DOHH2 (cell line): ENCODE results near the gene ARHGEF16.

Experiments used
- H3F3A ChIP-seq: fragments of 200-600 bp; sonication (generic), shearing (Covaris generic); 2 replicates; pipeline ENCODE4 v1.6.0; 2016; ENCODE audit warnings: antibody characterized with exemption, mild to moderate bottlenecking; ENCODE audit not compliant: control insufficient read depth, insufficient read depth
- H3K27ac ChIP-seq: fragments of 200-600 bp; sonication (generic); 2 replicates; pipeline ENCODE4 v1.5.1; 2014; ENCODE audit warnings: low read depth, mild to moderate bottlenecking, low read length, moderate library complexity
- H3K27me3 ChIP-seq: fragments of 200-600 bp; sonication (generic); 2 replicates; pipeline ENCODE4 v1.6.1; 2014; ENCODE audit warnings: mild to moderate bottlenecking, low read length, mixed read lengths; ENCODE audit not compliant: control insufficient read depth
- H3K36me3 ChIP-seq: fragments of 200-600 bp; sonication (generic); 2 replicates; pipeline ENCODE4 v1.6.1; 2014; ENCODE audit warnings: mild to moderate bottlenecking, low read length, moderate library complexity, mixed read lengths; ENCODE audit not compliant: control insufficient read depth
- H3K4me1 ChIP-seq: fragments of 200-600 bp; sonication (generic); 2 replicates; pipeline ENCODE4 v1.6.1; 2014; ENCODE audit warnings: mild to moderate bottlenecking, low read length, mixed read lengths; ENCODE audit not compliant: control insufficient read depth
- H3K4me2 ChIP-seq: fragments of 200-600 bp; sonication (generic); 2 replicates; pipeline ENCODE4 v1.6.0; 2014; ENCODE audit warnings: mild to moderate bottlenecking, low read length, moderate library complexity
- H3K4me3 ChIP-seq: fragments of 200-600 bp; sonication (generic); 2 replicates; pipeline ENCODE4 v1.5.1; 2014; ENCODE audit warnings: mild to moderate bottlenecking, low read length, mixed read lengths
- H3K79me2 ChIP-seq: fragments of 200-600 bp; sonication (generic); 2 replicates; pipeline ENCODE4 v1.6.1; 2014; ENCODE audit warnings: mild to moderate bottlenecking, low read length, mixed read lengths; ENCODE audit not compliant: control insufficient read depth
- H3K9me2 ChIP-seq: fragments of 200-600 bp; sonication (generic); replicated peaks from 2 replicates; pipeline ENCODE4 v1.6.1; 2014; ENCODE audit warnings: mild to moderate bottlenecking, low read length, mixed read lengths; ENCODE audit not compliant: control insufficient read depth
- H3K9me3 ChIP-seq: fragments of 200-600 bp; sonication (generic); 2 replicates; pipeline ENCODE4 v1.6.1; 2014; ENCODE audit warnings: antibody characterized with exemption, low read length, mixed read lengths; ENCODE audit not compliant: control insufficient read depth, insufficient read depth
- H4K20me1 ChIP-seq: fragments of 200-600 bp; sonication (generic); 2 replicates; pipeline ENCODE4 v1.6.0; 2014; ENCODE audit warnings: low read depth, mild to moderate bottlenecking, antibody characterized with exemption, low read length, moderate library complexity; ENCODE audit not compliant: control insufficient read depth, insufficient read depth
- EZH2phosphoT487 ChIP-seq: fragments of 200-600 bp; sonication (generic); IDR thresholded peaks from 2 replicates; pipeline ENCODE4 v1.6.1; 2017; ENCODE audit warnings: borderline replicate concordance, mild to moderate bottlenecking, antibody characterized with exemption, low read length, moderate library complexity, mixed read lengths
- TF ChIP-seq, protein P1 (sequence below): fragments of 200-600 bp; sonication (generic); IDR thresholded peaks from one replicate; pipeline ENCODE4 v1.5.1; 2014; ENCODE audit warnings: antibody characterized with exemption, mild to moderate bottlenecking, low read depth, low read length; ENCODE audit not compliant: poor library complexity, severe bottlenecking

The ARHGEF16 gene

DNA sequence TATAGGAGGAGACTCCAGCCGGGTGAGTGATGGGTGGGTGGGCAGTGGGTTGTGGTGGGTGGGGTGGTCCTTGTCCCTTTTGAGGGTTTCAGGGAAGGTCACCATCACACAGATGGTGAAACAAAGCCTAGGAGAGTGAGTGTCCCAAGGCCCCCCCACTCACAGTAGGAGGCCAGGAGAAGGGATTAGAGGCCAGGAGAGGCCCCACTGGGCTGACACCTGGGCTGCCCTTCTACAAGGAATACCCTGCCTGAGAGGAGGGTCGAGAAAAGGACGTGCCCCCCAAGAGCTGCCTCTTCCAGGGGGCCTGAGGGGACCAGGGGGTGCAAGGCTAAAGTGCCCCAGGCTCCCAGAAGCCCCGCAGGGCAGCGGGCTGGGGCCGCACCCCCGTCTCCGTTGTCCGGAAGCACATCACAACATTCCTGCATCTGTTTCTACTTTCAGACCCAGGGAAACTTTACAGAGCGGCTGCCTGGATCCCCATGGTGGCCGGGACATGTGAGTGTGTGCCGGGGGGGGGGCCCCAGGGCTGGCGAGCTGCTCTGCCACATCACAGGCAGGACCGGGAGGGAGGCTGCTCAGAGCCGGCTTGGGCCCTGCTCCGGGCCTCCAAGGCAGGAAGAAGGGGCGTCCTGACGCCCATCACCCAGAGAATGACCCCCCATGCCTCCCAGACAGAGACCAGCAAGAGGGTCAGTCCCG, 68.2 kb downstream of the ARHGEF16 start:
- H3K27ac ChIP-seq, result no peak overlapping the region
- no peaks in the 10 kb centered on the region for H4K20me1 ChIP-seq
- H3K79me2 ChIP-seq, result no peaks in the 10 kb centered on the region
- H3K9me3 ChIP-seq, result peaks cover 6% of the 10 kb centered on the region; the same call in 1 of the 2 replicates
- no peak overlapping the region for H3K4me2 ChIP-seq
- no peaks in the 10 kb centered on the region for H3K36me3 ChIP-seq
- H3K9me2 ChIP-seq, result no peaks in the 10 kb centered on the region
- H3K4me3 ChIP-seq, result no peak overlapping the region
- H3K27me3 ChIP-seq, result no peaks in the 10 kb centered on the region
- no peak for TF ChIP-seq EZH2phosphoT487
- TF ChIP-seq, protein P1, sequence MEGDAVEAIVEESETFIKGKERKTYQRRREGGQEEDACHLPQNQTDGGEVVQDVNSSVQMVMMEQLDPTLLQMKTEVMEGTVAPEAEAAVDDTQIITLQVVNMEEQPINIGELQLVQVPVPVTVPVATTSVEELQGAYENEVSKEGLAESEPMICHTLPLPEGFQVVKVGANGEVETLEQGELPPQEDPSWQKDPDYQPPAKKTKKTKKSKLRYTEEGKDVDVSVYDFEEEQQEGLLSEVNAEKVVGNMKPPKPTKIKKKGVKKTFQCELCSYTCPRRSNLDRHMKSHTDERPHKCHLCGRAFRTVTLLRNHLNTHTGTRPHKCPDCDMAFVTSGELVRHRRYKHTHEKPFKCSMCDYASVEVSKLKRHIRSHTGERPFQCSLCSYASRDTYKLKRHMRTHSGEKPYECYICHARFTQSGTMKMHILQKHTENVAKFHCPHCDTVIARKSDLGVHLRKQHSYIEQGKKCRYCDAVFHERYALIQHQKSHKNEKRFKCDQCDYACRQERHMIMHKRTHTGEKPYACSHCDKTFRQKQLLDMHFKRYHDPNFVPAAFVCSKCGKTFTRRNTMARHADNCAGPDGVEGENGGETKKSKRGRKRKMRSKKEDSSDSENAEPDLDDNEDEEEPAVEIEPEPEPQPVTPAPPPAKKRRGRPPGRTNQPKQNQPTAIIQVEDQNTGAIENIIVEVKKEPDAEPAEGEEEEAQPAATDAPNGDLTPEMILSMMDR, result no peak
- no peaks in the 10 kb centered on the region for H3F3A ChIP-seq
- no peaks in the 10 kb centered on the region for H3K4me1 ChIP-seq

DNA sequence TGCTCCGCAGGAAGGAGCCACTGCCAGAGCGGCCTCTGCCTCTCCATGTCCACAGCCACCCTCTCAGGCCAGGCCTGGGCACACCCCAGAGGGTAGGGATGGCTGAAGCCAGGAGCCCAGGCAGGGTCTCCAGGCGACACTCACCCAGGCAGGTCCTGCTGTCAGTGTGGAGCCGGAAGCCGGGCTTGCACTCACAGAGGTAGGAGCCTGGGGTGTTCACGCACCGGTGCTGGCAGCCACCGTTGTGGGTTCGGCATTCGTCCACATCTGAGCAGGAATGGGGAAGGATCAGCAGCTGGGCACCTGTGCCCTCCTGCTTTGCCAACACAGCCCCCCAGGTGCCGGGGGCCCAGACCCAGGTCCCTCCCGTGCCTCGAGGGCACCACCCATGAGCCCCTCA, 69.5 kb downstream of the ARHGEF16 start:
- H3K27me3 ChIP-seq, result no peaks in the 10 kb centered on the region
- no peak overlapping the region for H3K4me2 ChIP-seq
- no peaks in the 10 kb centered on the region for H3K4me1 ChIP-seq
- TF ChIP-seq EZH2phosphoT487, result no peak
- TF ChIP-seq, protein P1, result no peak
- H3K27ac ChIP-seq, result no peak overlapping the region
- H3K9me3 ChIP-seq, result no peaks in the 10 kb centered on the region
- no peak overlapping the region for H3K4me3 ChIP-seq
- H4K20me1 ChIP-seq, result no peaks in the 10 kb centered on the region
- no peaks in the 10 kb centered on the region for H3K9me2 ChIP-seq
- H3F3A ChIP-seq, result no peaks in the 10 kb centered on the region
- no peaks in the 10 kb centered on the region for H3K36me3 ChIP-seq
- H3K79me2 ChIP-seq, result no peaks in the 10 kb centered on the region

DNA sequence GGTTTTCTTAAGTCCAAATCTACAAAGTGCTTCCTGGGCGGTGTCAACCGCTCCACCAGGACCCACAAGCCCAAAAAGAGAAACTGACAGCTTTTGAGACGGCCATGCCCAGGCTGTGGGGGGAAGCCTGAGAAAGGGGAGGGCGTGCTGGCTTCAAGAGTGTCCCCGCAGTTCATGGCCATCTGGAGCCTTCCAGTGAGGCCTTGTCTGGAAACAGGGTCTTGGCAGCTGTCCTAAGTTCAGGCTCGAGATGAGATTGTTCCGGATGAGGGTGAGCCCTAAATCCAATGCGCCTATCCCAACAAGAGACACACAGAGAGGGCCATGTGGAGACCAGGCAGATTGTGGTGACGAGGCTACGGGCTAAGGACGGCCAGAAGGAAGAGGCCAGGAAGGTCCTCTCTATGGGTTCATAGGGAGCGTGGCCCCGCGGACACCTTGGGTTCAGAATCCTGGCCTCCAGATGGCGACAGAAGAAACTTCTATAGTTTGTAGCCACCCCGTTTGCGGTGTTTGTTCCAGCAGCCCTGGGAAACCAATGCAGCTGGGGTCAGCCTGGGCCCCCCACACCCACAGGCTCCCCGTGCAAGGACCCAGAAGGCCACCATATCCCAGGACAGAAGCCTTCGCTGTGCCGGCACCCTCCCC, 70.2 kb downstream of the ARHGEF16 start:
- H3K4me1 ChIP-seq, result no peaks in the 10 kb centered on the region
- H3K27me3 ChIP-seq, result no peaks in the 10 kb centered on the region
- H3K79me2 ChIP-seq, result no peaks in the 10 kb centered on the region
- no peaks in the 10 kb centered on the region for H3K36me3 ChIP-seq
- H3K9me2 ChIP-seq, result no peaks in the 10 kb centered on the region
- no peaks in the 10 kb centered on the region for H3F3A ChIP-seq
- TF ChIP-seq, protein P1, result no peak
- no peak for TF ChIP-seq EZH2phosphoT487
- no peaks in the 10 kb centered on the region for H3K9me3 ChIP-seq
- H3K4me3 ChIP-seq, result no peak overlapping the region
- H3K27ac ChIP-seq, result no peak overlapping the region
- no peak overlapping the region for H3K4me2 ChIP-seq
- no peaks in the 10 kb centered on the region for H4K20me1 ChIP-seq
